SU-DHL-6 (cell line): ENCODE results near the gene SHISA7.

Source experiments
- H2AFZ ChIP-seq: fragments of 200-600 bp; sonication (generic); 2 replicates; pipeline ENCODE4 v1.6.1; 2014; ENCODE audit warnings: low read depth, mild to moderate bottlenecking, moderate library complexity, mixed read lengths, antibody characterized with exemption, low read length; ENCODE audit not compliant: severe bottlenecking
- H3F3A ChIP-seq: fragments of 200-600 bp; shearing (Covaris generic); 2 replicates; pipeline ENCODE4 v1.6.0; 2016; ENCODE audit warnings: antibody characterized with exemption, mild to moderate bottlenecking; ENCODE audit not compliant: insufficient read depth
- H3K27ac ChIP-seq: fragments of 200-600 bp; sonication (generic); 2 replicates; pipeline ENCODE4 v1.5.1; 2016; ENCODE audit warnings: low read depth, mild to moderate bottlenecking, low read length, moderate library complexity, mixed read lengths
- H3K27me3 ChIP-seq: fragments of 200-600 bp; sonication (generic), shearing (Covaris generic); 2 replicates; pipeline ENCODE4 v1.6.0; 2014; ENCODE audit warnings: mild to moderate bottlenecking, low read length
- H3K36me3 ChIP-seq: fragments of 200-600 bp; sonication (generic); 2 replicates; pipeline ENCODE4 v1.6.1; 2014; ENCODE audit warnings: mild to moderate bottlenecking, low read length, mixed read lengths
- H3K4me2 ChIP-seq: fragments of 300-600, 200-600 bp; shearing (Covaris generic), sonication (generic); 2 replicates; pipeline ENCODE4 v1.6.0; 2014; ENCODE audit warnings: low read length, low read depth, mild to moderate bottlenecking; ENCODE audit not compliant: poor library complexity, severe bottlenecking
- H3K4me3 ChIP-seq: fragments of 200-600 bp; sonication (generic); 2 replicates; pipeline ENCODE4 v1.5.1; 2014; ENCODE audit warnings: antibody characterized with exemption, low read length, mild to moderate bottlenecking, mixed read lengths; ENCODE audit not compliant: insufficient read depth, poor library complexity, severe bottlenecking
- H3K79me2 ChIP-seq: fragments of 200-600 bp; sonication (generic); 2 replicates; pipeline ENCODE4 v1.6.1; 2014; ENCODE audit warnings: mild to moderate bottlenecking, low read length, moderate library complexity; ENCODE audit not compliant: insufficient read depth
- H3K9ac ChIP-seq: fragments of 200-600 bp; sonication (generic); 2 replicates; pipeline ENCODE4 v1.7.0; 2014; ENCODE audit warnings: mild to moderate bottlenecking, low read length
- H3K9me2 ChIP-seq: fragments of 200-600 bp; sonication (generic); replicated peaks from 2 replicates; pipeline ENCODE4 v1.6.1; 2014; ENCODE audit warnings: low read length; ENCODE audit not compliant: insufficient read depth
- H3K9me3 ChIP-seq: fragments of 200-600 bp; sonication (generic); 2 replicates; pipeline ENCODE4 v1.6.1; 2014; ENCODE audit warnings: low read length, mixed read lengths; ENCODE audit not compliant: insufficient read depth
- H4K20me1 ChIP-seq: fragments of 200-600 bp; sonication (generic); 2 replicates; pipeline ENCODE4 v1.6.1; 2014; ENCODE audit warnings: low read depth, mild to moderate bottlenecking, antibody characterized with exemption, low read length, moderate library complexity, mixed read lengths
- CTCF ChIP-seq: fragments of 200-600 bp; sonication (generic); IDR thresholded peaks from one replicate; pipeline ENCODE4 v1.5.1; 2017; ENCODE audit warnings: antibody characterized with exemption, mild to moderate bottlenecking, low read length, moderate library complexity; ENCODE audit not compliant: insufficient read depth, poor library complexity, severe bottlenecking
- EZH2phosphoT487 ChIP-seq: fragments of 200-600 bp; sonication (generic), shearing (Covaris generic); conservative IDR thresholded peaks from 2 replicates; pipeline ENCODE4 v1.6.1; 2018; ENCODE audit warnings: mild to moderate bottlenecking, antibody characterized with exemption, low read length, moderate library complexity, mixed read lengths

SHISA7 gene

DNA sequence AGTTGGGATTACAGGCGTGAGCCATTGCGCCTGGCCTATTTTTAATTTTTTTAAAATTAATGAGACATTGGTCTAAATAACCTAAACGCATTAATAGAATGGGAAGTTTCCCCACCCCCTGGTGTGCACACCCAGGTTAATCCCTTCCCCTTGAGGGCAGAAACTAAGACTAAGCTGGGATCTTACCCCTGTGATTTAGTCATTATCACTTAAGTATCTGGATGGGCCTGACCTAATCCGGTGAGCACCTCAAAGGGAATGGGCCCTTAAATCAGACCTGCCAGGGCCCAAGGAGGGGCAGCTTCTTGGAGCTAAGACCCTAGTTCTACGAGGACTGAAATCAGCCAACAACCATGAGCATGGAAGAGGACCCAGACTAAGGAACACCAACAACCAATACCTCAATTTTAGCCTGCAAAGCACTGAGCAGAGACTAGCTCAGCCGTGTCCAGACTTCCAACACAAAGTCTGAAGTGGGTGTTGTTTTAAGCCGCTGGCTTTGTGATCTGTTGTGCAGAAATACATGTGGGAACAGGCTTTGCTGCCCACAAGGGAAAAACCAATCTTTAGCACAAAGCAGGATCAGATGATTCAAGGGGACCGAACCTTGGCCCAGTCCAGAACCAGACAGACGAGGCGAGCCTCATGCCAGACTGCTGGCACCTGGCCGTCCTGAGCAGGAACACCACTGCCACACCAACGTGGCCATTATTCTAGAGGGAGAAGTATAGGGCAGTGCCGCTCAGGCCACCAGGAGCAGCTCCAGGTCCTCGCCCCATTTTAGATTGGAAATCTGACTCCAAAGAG is 42.6 kb downstream of the SHISA7 start:
- H3K9me2 ChIP-seq = no peaks in the 10 kb centered on the region
- no peaks in the 10 kb centered on the region for H3K27me3 ChIP-seq
- H3K9ac ChIP-seq = no peak overlapping the region
- 0 out of 2 replicates have a peak overlapping the region, but pooled peaks have one; percentile 7 for H3K27ac ChIP-seq
- peaks cover 3% of the 10 kb centered on the region for H3K79me2 ChIP-seq
- H3K4me3 ChIP-seq = no peak overlapping the region
- H2AFZ ChIP-seq = no peak overlapping the region
- no peak overlapping the region for H3K4me2 ChIP-seq
- TF ChIP-seq CTCF (no peak), EZH2phosphoT487 (no peak)
- H3F3A ChIP-seq = peaks cover 35% of the 10 kb centered on the region
- H3K9me3 ChIP-seq = no peaks in the 10 kb centered on the region
- peaks cover 20% of the 10 kb centered on the region for H3K36me3 ChIP-seq
- peaks cover 12% of the 10 kb centered on the region for H4K20me1 ChIP-seq

- Histone ChIP-seq H3K9ac (no peak overlapping the region), H2AFZ (no peak overlapping the region), H4K20me1 (peaks cover 8% of the 10 kb centered on the region), H3K9me3 (no peaks in the 10 kb centered on the region), H3K36me3 (peaks cover 10% of the 10 kb centered on the region; the same call in 1 of the 2 replicates), H3F3A (peaks cover 34% of the 10 kb centered on the region), H3K79me2 (no peaks in the 10 kb centered on the region), H3K9me2 (no peaks in the 10 kb centered on the region), H3K27ac (no peak overlapping the region), H3K4me3 (no peak overlapping the region), H3K27me3 (no peaks in the 10 kb centered on the region), H3K4me2 (no peak overlapping the region)
- TF ChIP-seq CTCF (no peak), EZH2phosphoT487 (no peak)
Measured at GRCh38 chr19:55398200-55398925, 44.7 kb downstream of the SHISA7 start.

- no peak for TF ChIP-seq EZH2phosphoT487
- TF ChIP-seq CTCF = no peak
- Histone ChIP-seq H3K27me3 (no peaks in the 10 kb centered on the region), H3K36me3 (peaks cover 9% of the 10 kb centered on the region; the same call in 1 of the 2 replicates), H3F3A (peaks cover 30% of the 10 kb centered on the region), H4K20me1 (peaks cover 9% of the 10 kb centered on the region; the same call in 1 of the 2 replicates), H3K9ac (no peak overlapping the region), H2AFZ (no peak overlapping the region), H3K4me2 (no peak overlapping the region), H3K4me3 (no peak overlapping the region), H3K9me2 (no peaks in the 10 kb centered on the region), H3K79me2 (no peaks in the 10 kb centered on the region), H3K9me3 (no peaks in the 10 kb centered on the region), H3K27ac (no peak overlapping the region)
Measured at GRCh38 chr19:55392820-55393761, 50.0 kb downstream of the SHISA7 start.
